WTC11 (cell line): ENCODE measurements around the gene PDE6B. TPM values are rescaled to one million over a fixed set of nuclear protein-coding genes. Genes with fewer than 3 reads are reported as not detected.

Source experiments
- ATAC-seq: fragments of 200-7000 bp; cut with Tn5 transposase; 2 replicates; pipeline ENCODE4 v1.10.0; 2021; ENCODE audit warnings: mild to moderate bottlenecking, moderate library complexity
- CTCF ChIA-PET: fragments of 300-600 bp; sonication (Branson Sonifier 250); formaldehyde crosslinking; loops from one replicate; lab custom pipeline; 2021; ENCODE audit warnings: antibody characterized with exemption; lab: Charles Lee
- POLR2A ChIA-PET: fragments of 350-600 bp; sonication (Branson Sonifier 250); formaldehyde crosslinking; loops from one replicate; lab custom pipeline; 2021; ENCODE audit warnings: antibody characterized with exemption; lab: Charles Lee
- DNase-seq: peaks from one replicate; pipeline ENCODE4 v3.0.0; 2021; ENCODE audit warnings: low spot score
- H3K27ac Mint-ChIP-seq: 2 replicates; pipeline ENCODE4 v1.8.0; 2021; ENCODE audit warnings: mixed read lengths
- H3K27me3 Mint-ChIP-seq: 2 replicates; pipeline ENCODE4 v1.8.0; 2021; ENCODE audit warnings: low read depth, mild to moderate bottlenecking, moderate library complexity, mixed read lengths
- H3K36me3 Mint-ChIP-seq: 2 replicates; pipeline ENCODE4 v1.8.0; 2021; ENCODE audit warnings: mixed read lengths
- H3K4me1 Mint-ChIP-seq: 2 replicates; pipeline ENCODE4 v1.8.0; 2022; ENCODE audit warnings: mixed read lengths
- H3K4me3 Mint-ChIP-seq: 2 replicates; pipeline ENCODE4 v1.8.0; 2021; ENCODE audit warnings: mild to moderate bottlenecking, moderate library complexity, mixed read lengths
- H3K9me3 Mint-ChIP-seq: 2 replicates; pipeline ENCODE4 v1.8.0; 2021; ENCODE audit warnings: mixed read lengths
- ELF4 ChIP-seq: sonication (generic); formaldehyde crosslinking; IDR thresholded peaks from 2 replicates; pipeline ENCODE4 v1.8.1; 2022; ENCODE audit warnings: low read depth, mild to moderate bottlenecking, moderate library complexity, missing genetic modification reagents
- GRHL2 ChIP-seq: fragments of 250-450 bp; sonication (Bioruptor Pico); IDR thresholded peaks from 2 replicates; pipeline ENCODE4 v1.8.0; 2022; ENCODE audit warnings: mild to moderate bottlenecking, moderate library complexity; ENCODE audit not compliant: insufficient replicate concordance, severe bottlenecking
- JUN ChIP-seq: sonication (generic); formaldehyde crosslinking; IDR thresholded peaks from 2 replicates; pipeline ENCODE4 v1.8.0; 2023; ENCODE audit warnings: mild to moderate bottlenecking, missing genetic modification reagents
- NFYB ChIP-seq: sonication (generic); formaldehyde crosslinking; conservative IDR thresholded peaks from 2 replicates; pipeline ENCODE4 v1.8.0; 2022; ENCODE audit warnings: low read depth, missing genetic modification reagents
- SMAD4 ChIP-seq: sonication (generic); formaldehyde crosslinking; IDR thresholded peaks from 2 replicates; pipeline ENCODE4 v1.8.0; 2022; ENCODE audit warnings: mild to moderate bottlenecking, missing genetic modification reagents
- ZBTB21 ChIP-seq: sonication (generic); formaldehyde crosslinking; IDR thresholded peaks from 2 replicates; pipeline ENCODE4 v1.8.1; 2023; ENCODE audit warnings: mild to moderate bottlenecking, missing genetic modification reagents, borderline replicate concordance
- ZNF219 ChIP-seq: sonication (generic); formaldehyde crosslinking; IDR thresholded peaks from 2 replicates; pipeline ENCODE4 v1.8.0; 2023; ENCODE audit warnings: missing genetic modification reagents, mild to moderate bottlenecking, borderline replicate concordance
- ZNF232 ChIP-seq: sonication (generic); formaldehyde crosslinking; IDR thresholded peaks from 2 replicates; pipeline ENCODE4 v1.8.0; 2022; ENCODE audit warnings: mild to moderate bottlenecking, missing genetic modification reagents
- ZNF317 ChIP-seq: sonication (generic); formaldehyde crosslinking; IDR thresholded peaks from 2 replicates; pipeline ENCODE4 v1.8.1; 2023; ENCODE audit warnings: low read depth, mild to moderate bottlenecking, moderate library complexity, missing genetic modification reagents, borderline replicate concordance
- ZNF416 ChIP-seq: fragments of 250-450 bp; sonication (Bioruptor Pico); IDR thresholded peaks from 2 replicates; pipeline ENCODE4 v1.9.0; 2021; ENCODE audit warnings: mild to moderate bottlenecking, inconsistent platforms
- total RNA-seq: library from RNA; stranded (reverse); gene quantifications from 3 replicates; pipeline ENCODE4 v1.2.3, GENCODE V29; 2021
- TF ChIP-seq, protein P1 (sequence below): sonication (generic); formaldehyde crosslinking; IDR thresholded peaks from 2 replicates; pipeline ENCODE4 v1.8.1; 2023; ENCODE audit warnings: mild to moderate bottlenecking, missing genetic modification reagents
- TF ChIP-seq, protein P2 (sequence below): sonication (generic); formaldehyde crosslinking; IDR thresholded peaks from 2 replicates; pipeline ENCODE4 v1.8.1; 2022; ENCODE audit warnings: missing genetic modification reagents, borderline replicate concordance
- TF ChIP-seq, protein P3 (sequence below): fragments of 250-450 bp; sonication (Bioruptor Pico); IDR thresholded peaks from 2 replicates; pipeline ENCODE4 v1.9.0; 2021; ENCODE audit warnings: mild to moderate bottlenecking
- TF ChIP-seq, protein P4 (sequence below): sonication (generic); formaldehyde crosslinking; IDR thresholded peaks from 2 replicates; pipeline ENCODE4 v1.8.1; 2023; ENCODE audit warnings: mild to moderate bottlenecking, missing genetic modification reagents
- TF ChIP-seq, protein P5 (sequence below): sonication (generic); formaldehyde crosslinking; IDR thresholded peaks from 2 replicates; pipeline ENCODE4 v1.8.1; 2023; ENCODE audit warnings: mild to moderate bottlenecking, moderate library complexity, missing genetic modification reagents

PDE6B gene
- total RNA-seq, 1 experiment from 2014 or later = 7.1 TPM

DNA sequence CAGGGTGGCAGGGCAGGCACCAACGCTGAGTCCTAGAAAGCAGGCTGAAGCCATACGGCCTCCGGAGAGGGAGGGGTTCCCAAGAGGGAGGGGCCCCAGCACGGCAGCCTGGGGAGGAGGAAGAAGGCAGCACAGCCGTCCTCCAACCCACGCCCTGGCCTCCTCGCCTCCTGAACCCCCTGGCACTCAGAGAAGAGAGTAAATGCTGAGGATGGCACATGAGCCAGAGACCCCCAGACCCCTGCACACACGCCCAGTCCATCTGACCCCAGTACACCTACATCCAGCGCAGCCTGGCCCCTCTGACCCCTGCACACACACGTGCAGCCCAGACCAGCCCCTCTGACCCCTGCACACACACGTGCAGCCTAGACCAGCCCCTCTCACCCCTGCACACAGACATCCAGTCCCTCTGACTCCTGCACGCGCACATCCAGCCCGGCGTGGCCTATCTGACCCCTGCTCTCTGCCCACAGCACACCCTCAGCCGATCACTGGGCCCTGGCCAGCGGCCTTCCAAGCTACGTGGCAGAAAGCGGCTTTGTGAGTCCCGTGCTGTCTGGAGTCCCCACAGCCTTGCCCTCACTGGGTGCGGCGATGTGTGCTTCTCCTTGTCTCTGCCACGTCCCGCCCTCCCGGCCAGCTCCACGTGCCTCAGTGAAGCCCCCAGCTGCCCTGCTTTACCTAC, 30.2 kb downstream of the PDE6B start:
- DNase-seq = no peak
- TF ChIP-seq JUN = no peak
- TF ChIP-seq, protein P1, sequence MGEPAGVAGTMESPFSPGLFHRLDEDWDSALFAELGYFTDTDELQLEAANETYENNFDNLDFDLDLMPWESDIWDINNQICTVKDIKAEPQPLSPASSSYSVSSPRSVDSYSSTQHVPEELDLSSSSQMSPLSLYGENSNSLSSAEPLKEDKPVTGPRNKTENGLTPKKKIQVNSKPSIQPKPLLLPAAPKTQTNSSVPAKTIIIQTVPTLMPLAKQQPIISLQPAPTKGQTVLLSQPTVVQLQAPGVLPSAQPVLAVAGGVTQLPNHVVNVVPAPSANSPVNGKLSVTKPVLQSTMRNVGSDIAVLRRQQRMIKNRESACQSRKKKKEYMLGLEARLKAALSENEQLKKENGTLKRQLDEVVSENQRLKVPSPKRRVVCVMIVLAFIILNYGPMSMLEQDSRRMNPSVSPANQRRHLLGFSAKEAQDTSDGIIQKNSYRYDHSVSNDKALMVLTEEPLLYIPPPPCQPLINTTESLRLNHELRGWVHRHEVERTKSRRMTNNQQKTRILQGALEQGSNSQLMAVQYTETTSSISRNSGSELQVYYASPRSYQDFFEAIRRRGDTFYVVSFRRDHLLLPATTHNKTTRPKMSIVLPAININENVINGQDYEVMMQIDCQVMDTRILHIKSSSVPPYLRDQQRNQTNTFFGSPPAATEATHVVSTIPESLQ (CRISPR knock-in tag) = no peak
- no peak for TF ChIP-seq ZNF416 (CRISPR knock-in tag)
- TF ChIP-seq, all 79 proteins: peak for 0
- H3K9me3 Mint-ChIP-seq = peaks cover 9% of the 10 kb centered on the region; the same call in 1 of the 2 replicates
- no peak overlapping the region for H3K27ac Mint-ChIP-seq
- ChIA-PET CTCF (interaction anchor here (1.4 kb wide), 1 partner anchor 29 kb away, joined by 3 read pairs; no protein-coding TSS in a partner anchor), POLR2A (no interaction called here)
- H3K4me3 Mint-ChIP-seq = no peak overlapping the region
- no peaks in the 10 kb centered on the region for H3K4me1 Mint-ChIP-seq
- H3K36me3 Mint-ChIP-seq = peaks cover 4% of the 10 kb centered on the region
- ATAC-seq = no peak
- peaks cover 3% of the 10 kb centered on the region; the same call in 1 of the 2 replicates for H3K27me3 Mint-ChIP-seq

DNA sequence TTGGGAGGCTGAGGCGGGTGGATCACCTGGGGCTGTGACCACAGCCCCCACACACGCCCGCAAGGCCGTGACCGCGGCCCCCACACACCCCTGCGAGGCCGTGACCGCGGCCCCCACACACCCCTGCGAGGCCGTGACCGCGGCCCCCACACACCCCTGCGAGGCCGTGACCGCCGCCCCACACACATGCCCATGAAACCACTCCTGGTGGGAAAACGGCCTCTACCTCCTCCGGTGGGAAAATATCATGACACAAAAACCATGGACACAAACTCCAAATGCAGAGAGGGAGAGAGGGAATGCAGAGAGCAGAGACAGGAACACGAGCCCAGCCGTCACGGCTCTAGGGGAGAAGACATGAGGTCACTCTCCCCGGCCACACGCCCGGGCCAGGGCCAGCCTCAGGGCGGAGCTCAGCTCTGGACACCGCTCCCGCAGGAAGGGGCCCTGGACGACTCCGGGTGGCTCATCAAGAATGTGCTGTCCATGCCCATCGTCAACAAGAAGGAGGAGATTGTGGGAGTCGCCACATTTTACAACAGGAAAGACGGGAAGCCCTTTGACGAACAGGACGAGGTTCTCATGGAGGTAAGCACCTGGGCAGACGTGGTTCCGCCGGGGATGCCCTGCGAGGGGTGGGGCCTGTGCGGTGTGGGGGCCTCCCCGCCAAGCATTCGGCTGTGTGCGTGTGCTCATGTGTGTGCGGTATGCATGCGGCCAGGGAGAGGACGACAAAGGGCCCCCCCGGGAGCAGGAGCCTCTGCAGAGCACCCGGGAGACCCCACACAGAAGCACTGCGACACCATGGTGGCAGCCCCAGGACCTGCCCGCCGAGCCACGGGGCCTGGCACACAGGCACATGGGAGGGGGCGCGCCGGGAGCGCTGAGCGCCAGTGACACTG, 31.3 kb downstream of the PDE6B start:
- no peak overlapping the region for H3K4me3 Mint-ChIP-seq
- peaks cover 3% of the 10 kb centered on the region; the same call in 1 of the 2 replicates for H3K27me3 Mint-ChIP-seq
- ChIA-PET POLR2A (no interaction called here), CTCF (interaction anchor here (1.4 kb wide), 1 partner anchor 28 kb away, joined by 3 read pairs; no protein-coding TSS in a partner anchor)
- TF ChIP-seq ZNF219 (CRISPR knock-in tag) = no peak
- TF ChIP-seq NFYB (CRISPR knock-in tag) = no peak
- TF ChIP-seq, protein P2, sequence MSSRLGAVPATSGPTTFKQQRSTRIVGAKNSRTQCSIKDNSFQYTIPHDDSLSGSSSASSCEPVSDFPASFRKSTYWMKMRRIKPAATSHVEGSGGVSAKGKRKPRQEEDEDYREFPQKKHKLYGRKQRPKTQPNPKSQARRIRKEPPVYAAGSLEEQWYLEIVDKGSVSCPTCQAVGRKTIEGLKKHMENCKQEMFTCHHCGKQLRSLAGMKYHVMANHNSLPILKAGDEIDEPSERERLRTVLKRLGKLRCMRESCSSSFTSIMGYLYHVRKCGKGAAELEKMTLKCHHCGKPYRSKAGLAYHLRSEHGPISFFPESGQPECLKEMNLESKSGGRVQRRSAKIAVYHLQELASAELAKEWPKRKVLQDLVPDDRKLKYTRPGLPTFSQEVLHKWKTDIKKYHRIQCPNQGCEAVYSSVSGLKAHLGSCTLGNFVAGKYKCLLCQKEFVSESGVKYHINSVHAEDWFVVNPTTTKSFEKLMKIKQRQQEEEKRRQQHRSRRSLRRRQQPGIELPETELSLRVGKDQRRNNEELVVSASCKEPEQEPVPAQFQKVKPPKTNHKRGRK = no peak
- TF ChIP-seq SMAD4 (CRISPR knock-in tag) = no peak
- TF ChIP-seq GRHL2 (CRISPR knock-in tag) = no peak
- TF ChIP-seq ELF4 (CRISPR knock-in tag) = no peak
- TF ChIP-seq, protein P3, sequence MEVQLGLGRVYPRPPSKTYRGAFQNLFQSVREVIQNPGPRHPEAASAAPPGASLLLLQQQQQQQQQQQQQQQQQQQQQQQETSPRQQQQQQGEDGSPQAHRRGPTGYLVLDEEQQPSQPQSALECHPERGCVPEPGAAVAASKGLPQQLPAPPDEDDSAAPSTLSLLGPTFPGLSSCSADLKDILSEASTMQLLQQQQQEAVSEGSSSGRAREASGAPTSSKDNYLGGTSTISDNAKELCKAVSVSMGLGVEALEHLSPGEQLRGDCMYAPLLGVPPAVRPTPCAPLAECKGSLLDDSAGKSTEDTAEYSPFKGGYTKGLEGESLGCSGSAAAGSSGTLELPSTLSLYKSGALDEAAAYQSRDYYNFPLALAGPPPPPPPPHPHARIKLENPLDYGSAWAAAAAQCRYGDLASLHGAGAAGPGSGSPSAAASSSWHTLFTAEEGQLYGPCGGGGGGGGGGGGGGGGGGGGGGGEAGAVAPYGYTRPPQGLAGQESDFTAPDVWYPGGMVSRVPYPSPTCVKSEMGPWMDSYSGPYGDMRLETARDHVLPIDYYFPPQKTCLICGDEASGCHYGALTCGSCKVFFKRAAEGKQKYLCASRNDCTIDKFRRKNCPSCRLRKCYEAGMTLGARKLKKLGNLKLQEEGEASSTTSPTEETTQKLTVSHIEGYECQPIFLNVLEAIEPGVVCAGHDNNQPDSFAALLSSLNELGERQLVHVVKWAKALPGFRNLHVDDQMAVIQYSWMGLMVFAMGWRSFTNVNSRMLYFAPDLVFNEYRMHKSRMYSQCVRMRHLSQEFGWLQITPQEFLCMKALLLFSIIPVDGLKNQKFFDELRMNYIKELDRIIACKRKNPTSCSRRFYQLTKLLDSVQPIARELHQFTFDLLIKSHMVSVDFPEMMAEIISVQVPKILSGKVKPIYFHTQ = no peak
- TF ChIP-seq ZNF317 (CRISPR knock-in tag) = no peak
- TF ChIP-seq, protein P4, sequence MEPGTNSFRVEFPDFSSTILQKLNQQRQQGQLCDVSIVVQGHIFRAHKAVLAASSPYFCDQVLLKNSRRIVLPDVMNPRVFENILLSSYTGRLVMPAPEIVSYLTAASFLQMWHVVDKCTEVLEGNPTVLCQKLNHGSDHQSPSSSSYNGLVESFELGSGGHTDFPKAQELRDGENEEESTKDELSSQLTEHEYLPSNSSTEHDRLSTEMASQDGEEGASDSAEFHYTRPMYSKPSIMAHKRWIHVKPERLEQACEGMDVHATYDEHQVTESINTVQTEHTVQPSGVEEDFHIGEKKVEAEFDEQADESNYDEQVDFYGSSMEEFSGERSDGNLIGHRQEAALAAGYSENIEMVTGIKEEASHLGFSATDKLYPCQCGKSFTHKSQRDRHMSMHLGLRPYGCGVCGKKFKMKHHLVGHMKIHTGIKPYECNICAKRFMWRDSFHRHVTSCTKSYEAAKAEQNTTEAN (CRISPR knock-in tag) = no peak
- TF ChIP-seq ZNF232 (CRISPR knock-in tag) = no peak
- TF ChIP-seq, protein P5, sequence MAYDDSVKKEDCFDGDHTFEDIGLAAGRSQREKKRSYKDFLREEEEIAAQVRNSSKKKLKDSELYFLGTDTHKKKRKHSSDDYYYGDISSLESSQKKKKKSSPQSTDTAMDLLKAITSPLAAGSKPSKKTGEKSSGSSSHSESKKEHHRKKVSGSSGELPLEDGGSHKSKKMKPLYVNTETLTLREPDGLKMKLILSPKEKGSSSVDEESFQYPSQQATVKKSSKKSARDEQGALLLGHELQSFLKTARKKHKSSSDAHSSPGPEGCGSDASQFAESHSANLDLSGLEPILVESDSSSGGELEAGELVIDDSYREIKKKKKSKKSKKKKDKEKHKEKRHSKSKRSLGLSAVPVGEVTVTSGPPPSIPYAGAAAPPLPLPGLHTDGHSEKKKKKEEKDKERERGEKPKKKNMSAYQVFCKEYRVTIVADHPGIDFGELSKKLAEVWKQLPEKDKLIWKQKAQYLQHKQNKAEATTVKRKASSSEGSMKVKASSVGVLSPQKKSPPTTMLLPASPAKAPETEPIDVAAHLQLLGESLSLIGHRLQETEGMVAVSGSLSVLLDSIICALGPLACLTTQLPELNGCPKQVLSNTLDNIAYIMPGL = no peak
- no peak for TF ChIP-seq ZBTB21 (CRISPR knock-in tag)
- ATAC-seq (no peak), DNase-seq (no peak)
- no peaks in the 10 kb centered on the region for H3K4me1 Mint-ChIP-seq
- H3K9me3 Mint-ChIP-seq = peaks cover 9% of the 10 kb centered on the region; the same call in 1 of the 2 replicates
- H3K27ac Mint-ChIP-seq = no peak overlapping the region
- peaks cover 4% of the 10 kb centered on the region for H3K36me3 Mint-ChIP-seq
